Measurements from ENCODE around the gene TAF7.
"Not testable (repeated sequence)": the region's sequence is repeated elsewhere in the genome, so short reads cannot be mapped to it uniquely, and the experiment has no call there.

TAF7 gene, protein sequence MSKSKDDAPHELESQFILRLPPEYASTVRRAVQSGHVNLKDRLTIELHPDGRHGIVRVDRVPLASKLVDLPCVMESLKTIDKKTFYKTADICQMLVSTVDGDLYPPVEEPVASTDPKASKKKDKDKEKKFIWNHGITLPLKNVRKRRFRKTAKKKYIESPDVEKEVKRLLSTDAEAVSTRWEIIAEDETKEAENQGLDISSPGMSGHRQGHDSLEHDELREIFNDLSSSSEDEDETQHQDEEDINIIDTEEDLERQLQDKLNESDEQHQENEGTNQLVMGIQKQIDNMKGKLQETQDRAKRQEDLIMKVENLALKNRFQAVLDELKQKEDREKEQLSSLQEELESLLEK

DNA sequence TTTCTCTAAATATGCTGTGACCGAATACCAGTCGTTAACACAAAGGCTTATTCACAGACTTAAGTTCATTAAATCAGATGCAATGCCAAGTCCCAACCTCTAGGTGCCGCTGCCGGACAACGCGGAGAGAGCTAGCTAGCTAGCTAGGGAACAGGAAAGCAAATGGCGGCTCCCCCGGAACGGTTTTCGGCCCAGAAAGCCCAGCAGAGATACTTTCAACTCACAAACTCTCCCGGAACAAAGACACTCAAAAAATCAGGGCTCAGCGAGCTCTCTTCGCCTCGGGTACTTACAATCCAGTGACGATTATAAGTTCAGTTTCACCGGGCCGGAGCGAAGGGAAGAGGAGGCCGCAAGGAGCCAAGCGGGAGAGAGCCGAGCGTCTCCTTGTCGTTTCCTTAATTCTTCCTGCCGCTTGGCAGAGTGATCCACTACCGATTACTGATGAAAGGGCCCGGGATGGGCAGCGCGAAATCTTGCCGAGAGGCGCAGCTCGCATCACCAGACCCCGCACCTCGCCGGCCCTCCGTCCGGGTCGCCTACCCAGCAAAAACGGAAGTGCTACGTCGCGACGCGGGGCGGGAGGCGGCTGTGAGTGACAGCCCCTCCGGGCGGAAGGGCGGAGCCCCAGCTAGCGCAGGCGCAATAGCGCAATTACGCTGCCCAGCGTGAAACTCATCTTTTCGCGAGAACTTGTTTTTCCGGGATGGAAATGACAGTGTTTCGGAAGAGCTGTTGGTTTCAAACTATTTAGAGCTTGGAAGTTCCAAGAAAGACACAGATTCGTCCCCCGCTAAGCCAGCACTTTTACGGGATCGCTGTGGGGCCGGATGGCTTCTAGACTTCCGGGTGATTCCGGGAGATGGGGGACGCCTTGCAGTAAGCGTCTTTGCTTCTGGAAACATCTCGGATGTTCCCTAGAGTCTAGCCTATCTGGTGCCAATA is at the start of gene TAF7:
Gene TAF7, minus strand, starts transcription at position 560 of the 945 bp plus-strand sequence. CDS start 740 bp downstream, outside the sequence.
- peak; percentile 76 to 89 for DNase-seq

DNA sequence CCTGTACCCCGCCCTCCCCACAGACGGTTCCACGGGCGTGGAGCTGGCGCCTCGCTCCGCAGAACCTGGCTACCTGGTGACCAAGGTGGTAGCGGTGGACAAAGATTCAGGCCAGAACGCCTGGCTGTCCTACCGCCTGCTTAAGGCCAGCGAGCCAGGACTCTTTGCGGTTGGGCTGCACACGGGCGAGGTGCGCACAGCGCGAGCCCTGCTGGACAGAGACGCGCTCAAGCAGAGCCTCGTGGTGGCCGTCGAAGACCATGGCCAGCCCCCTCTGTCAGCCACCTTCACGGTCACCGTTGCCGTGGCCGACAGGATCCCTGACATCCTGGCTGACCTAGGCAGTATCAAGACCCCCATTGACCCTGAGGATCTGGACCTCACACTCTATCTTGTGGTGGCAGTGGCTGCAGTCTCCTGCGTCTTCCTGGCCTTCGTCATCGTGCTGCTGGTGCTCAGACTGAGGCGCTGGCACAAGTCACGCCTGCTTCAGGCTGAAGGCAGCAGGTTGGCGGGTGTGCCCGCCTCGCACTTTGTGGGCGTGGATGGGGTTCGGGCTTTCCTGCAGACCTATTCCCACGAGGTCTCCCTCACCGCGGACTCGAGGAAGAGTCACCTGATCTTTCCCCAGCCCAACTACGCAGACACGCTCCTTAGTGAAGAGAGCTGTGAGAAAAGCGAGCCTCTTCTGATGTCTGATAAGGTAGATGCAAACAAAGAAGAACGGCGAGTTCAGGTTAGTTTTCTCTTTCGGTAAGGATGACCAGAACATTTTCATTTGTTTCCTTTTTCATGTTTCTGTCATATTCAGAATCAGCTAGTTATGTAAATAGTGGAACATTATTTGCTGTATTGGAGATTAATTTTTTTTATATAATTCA is 45.7 kb upstream of the TAF7 start:
- no peak for DNase-seq

DNA sequence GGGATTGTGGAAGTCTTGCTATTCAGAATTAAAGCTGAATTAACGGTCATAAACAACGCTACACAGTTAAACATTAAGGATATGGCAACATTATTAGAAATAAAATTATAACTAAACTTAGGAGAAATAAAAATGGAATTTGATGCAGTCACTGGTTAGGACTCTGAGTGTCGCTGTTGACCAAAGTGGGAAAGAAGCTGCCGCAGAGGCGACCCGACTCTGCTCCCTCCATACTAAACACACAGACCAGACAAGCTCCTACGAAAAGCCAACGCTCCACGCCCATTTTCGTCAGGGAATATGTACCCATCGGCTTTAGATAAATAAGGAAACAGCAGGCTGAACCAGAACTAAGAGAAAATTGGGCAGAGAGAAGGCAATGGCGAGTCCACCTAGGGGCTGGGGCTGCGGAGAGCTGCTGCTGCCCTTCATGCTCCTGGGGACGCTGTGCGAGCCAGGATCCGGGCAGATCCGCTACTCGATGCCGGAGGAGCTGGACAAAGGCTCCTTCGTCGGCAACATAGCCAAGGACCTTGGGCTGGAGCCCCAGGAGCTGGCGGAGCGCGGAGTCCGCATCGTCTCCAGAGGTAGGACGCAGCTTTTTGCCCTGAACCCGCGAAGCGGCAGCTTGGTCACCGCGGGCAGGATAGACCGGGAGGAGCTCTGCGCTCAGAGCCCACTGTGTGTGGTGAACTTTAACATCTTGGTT is 43.5 kb upstream of the TAF7 start, which contains the start of gene PCDHGA5:
Gene PCDHGA5, plus strand, starts transcription at position 211 of the 709 bp plus-strand sequence. Its CDS starts 169 bp downstream, at position 380.
- no peak for DNase-seq

DNA sequence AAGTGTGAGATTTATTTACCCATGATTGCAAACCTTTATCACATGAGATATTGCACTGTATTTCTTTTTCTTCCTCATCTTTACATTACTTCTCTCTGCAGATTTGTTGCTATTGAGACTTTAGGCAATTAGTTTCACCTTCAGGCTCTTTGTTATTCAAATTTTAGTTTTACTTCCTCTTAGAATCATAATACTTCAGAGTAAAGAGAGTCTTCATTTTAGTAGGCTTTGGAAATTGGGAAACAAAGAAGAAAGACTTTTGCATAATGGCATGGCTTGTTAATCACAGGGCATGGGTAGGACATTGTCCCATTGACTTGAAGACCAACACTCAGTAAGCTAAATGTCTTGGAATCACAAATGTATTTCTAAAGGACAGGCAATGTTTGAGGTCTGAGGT is 42.1 kb upstream of the TAF7 start:
- no peak for DNase-seq

DNA sequence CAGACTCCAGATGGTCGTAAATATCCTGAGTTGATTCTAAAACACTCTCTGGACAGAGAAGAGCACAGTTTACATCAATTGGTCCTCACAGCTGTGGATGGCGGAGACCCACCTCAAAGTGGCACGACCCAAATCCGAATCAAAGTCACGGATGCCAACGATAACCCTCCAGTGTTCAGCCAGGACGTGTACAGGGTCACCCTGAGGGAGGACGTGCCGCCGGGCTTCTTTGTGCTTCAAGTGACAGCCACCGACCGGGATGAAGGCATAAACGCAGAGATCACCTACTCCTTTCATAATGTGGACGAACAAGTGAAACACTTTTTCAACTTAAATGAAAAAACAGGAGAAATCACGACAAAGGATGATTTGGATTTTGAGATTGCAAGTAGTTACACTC is 40.1 kb upstream of the TAF7 start:
- DNase-seq = no peak

DNA sequence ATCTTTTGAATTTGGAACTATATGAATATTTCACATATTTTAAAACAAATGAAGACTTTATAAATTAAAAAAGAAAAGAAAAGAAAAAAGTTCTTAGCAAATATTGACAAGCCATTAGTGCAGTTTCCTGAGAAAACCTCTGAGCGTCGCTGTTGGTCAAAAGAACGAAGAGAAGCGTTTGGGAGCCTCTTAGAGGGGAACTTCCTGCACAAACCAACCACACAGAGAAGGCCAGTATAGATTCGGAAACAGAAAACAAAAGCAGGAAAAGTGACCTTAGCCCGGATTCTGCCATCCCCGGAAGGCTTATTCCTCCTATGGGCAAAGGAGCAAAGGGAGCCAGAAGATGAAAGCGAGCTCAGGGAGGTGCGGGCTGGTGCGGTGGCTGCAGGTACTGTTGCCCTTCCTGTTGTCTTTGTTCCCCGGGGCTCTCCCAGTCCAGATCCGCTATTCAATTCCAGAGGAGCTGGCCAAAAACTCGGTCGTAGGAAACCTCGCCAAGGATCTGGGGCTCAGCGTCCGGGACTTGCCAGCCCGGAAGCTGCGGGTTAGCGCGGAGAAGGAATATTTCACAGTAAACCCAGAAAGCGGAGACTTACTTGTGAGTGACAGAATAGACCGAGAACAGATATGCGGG is 39.3 kb upstream of the TAF7 start, which contains the start of gene PCDHGB2:
Gene PCDHGB2, plus strand, starts transcription at position 205 of the 637 bp plus-strand sequence. Its CDS starts 142 bp downstream, at position 347.
- DNase-seq = peak; percentile 41 to 54

DNA sequence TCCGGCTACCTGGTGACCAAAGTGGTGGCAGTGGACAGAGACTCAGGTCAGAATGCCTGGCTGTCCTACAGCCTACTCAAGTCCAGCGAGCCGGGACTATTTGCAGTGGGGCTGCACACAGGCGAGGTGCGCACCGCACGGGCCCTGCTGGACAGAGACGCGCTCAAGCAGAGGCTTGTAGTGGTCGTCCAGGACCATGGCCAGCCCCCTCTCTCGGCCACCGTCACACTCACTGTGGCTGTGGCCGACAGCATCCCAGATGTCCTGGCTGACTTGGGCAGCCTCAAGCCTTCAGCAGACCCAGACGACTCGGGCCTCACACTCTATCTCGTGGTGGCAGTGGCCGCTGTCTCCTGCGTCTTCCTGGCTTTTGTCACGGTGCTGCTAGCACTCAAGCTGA is 36.4 kb upstream of the TAF7 start:
- no peak for DNase-seq

DNA sequence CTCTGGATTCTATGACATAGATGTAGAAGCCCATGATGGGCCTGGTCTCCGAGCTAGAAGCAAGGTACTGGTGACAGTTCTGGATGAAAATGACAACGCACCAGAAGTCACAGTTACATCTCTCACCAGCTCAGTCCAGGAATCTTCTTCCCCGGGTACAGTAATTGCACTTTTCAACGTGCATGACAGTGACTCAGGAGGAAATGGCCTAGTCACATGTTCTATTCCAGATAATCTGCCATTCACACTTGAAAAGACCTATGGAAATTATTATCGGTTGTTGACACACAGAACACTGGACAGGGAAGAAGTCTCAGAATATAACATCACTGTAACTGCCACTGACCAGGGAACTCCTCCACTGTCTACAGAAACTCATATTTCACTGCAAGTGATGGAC is 35.5 kb upstream of the TAF7 start:
- DNase-seq = no peak

DNA sequence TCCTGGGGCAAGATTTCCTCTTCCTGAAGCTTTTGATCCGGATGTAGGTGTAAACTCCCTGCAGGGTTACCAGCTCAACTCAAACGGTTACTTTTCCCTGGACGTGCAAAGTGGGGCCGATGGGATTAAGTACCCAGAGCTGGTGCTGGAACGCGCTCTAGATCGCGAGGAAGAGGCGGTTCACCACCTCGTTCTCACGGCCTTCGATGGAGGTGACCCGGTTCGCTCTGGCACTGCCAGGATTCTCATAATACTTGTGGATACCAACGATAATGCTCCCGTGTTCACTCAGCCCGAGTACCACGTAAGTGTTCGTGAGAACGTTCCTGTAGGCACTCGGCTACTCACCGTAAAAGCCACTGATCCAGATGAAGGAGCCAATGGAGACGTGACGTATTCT is 35.1 kb upstream of the TAF7 start:
- DNase-seq = no peak

DNA sequence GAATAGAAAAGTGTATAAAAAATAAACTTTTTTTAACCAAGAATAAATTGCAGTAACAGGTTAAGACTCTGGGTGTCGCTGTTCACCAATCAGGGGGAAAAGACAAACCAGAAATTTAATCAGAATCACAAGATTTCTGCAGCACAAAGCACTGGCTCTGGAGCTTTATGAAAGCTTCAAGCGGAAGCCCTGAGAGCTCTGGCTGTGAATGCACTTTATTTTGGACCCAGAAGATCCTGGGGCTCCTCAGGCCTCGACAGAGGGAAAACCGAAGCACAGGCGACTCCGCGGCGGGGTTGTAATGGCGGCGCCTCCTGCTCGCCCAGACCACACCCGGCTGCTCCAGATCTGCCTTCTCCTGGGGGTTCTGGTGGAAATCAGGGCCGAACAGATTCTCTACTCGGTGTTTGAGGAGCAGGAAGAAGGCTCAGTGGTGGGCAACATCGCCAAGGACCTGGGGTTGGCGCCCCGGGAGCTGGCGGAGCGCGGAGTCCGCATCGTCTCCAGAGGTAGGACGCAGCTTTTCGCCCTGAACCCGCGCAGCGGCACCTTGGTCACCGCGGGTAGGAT is 34.4 kb upstream of the TAF7 start, which contains the start of gene PCDHGA4:
Gene PCDHGA4, plus strand, starts transcription at position 122 of the 570 bp plus-strand sequence. Its CDS starts 87 bp downstream, at position 209.
- no peak for DNase-seq

DNA sequence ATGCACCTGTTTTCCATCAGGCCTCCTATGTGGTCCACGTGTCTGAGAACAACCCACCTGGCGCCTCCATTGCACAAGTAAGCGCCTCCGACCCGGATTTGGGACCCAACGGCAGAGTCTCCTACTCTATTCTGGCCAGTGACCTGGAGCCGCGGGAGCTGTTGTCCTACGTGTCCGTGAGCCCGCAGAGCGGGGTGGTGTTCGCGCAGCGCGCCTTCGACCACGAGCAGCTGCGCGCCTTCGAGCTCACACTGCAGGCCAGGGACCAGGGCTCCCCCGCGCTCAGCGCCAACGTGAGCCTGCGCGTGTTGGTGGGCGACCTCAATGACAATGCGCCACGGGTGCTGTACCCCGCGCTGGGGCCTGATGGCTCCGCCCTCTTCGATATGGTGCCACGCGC is 31.0 kb upstream of the TAF7 start:
- DNase-seq = no peak

DNA sequence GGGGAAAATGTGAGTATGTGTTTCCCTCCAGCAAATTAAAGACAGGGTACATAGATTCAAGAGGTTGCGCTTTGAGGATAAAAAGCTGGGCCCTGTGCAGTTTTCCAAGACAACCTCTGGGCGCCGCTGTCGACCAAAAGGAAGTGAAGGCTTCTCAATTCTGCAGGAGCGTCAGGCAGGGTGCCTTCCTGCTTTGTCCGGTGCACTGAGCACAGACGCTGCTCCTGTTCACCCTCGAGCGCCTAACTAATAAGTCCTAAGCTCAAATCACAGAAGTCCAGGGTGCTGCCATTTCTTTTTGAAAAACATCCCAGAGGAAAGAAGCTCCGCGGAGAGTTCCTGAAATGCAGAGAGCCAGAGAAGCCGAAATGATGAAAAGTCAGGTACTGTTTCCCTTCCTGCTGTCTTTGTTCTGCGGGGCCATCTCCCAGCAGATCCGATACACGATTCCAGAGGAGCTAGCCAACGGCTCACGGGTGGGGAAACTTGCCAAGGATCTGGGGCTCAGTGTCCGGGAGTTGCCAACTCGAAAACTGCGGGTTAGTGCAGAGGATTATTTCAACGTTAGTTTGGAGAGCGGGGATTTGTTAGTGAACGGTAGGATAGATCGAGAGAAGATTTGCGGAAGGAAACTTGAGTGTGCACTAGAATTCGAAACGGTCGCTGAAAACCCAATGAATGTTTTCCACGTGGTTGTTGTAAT is 29.5 kb upstream of the TAF7 start, which contains the start of gene PCDHGB1:
Gene PCDHGB1, plus strand, starts transcription at position 183 of the 703 bp plus-strand sequence. Its CDS starts 162 bp downstream, at position 345.
- peak; percentile 2 to 25 for DNase-seq

DNA sequence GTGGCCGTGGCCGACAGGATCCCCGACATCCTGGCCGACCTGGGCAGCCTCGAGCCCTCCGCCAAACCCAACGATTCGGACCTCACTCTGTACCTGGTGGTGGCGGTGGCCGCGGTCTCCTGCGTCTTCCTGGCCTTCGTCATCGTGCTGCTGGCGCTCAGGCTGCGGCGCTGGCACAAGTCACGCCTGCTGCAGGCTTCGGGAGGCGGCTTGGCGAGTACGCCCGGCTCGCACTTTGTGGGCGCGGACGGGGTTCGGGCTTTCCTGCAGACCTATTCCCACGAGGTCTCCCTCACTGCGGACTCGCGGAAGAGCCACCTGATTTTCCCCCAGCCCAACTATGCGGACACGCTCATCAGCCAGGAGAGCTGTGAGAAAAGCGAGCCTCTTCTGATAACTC is 25.4 kb upstream of the TAF7 start:
- DNase-seq = not testable (repeated sequence)

DNA sequence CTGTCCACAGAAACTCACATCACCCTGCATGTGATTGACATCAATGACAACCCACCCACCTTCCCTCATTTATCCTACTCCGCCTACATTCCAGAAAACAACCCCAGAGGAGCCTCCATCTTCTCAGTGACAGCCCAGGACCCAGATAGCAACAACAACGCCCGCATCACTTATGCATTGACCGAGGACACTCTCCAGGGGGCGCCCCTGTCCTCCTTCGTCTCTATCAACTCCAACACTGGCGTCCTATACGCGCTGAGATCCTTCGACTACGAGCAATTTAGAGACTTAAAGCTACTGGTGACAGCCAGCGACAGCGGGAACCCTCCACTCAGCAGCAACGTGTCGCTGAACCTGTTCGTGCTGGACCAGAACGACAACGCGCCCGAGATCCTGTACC is 24.7 kb upstream of the TAF7 start:
- DNase-seq = no peak

DNA sequence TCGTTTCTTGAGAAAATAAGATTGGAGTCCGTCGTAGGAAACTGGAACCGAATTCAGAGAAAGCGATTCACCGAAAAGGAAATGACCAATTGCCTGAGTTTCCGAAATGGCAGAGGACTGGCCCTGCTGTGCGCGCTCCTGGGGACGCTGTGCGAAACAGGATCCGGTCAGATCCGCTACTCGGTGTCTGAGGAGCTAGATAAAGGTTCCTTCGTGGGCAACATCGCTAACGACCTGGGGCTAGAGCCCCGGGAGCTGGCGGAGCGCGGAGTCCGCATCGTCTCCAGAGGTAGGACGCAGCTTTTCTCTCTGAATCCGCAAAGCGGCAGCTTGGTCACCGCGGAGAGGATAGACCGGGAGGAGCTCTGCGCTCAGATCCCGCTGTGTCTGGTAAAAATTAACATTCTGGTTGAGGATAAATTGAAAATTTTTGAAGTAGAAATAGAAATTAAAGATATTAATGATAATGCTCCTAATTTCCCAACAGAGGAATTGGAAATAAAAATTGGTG is 23.4 kb upstream of the TAF7 start:
- DNase-seq = no peak

DNA sequence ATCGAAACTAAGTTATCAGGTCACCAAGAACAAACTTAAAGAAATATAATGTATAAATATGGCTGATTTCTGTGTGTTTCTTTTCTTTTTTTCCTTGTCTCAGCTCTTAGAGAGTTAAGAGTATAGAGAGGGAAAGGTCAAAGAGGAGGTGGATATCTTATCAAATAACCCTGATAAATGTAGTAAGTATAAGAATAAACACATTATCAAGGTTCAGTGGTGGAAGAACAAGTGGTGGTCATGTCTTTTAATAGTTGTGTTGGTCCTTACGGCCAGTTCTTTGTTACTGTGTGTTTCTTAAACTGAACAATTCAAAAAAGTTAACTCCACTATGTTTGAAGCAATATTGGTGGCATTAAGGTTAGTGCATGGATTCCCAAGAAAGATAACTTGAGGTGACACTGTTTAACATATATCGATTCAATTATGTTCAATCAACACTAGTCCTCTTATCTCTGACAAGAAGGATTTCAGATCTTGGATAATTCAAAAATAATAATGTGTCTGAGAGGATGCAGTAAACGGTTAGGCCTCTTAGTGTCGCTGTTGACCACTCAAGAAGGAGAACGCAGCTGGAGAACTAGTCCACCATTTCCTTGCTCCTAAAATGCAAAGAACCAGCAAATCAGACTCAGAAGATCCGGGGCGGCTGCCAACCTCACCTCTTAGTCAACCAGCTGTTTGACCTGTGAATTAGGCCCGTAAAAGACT is 22.8 kb upstream of the TAF7 start, which contains the start of gene PCDHGA3:
Gene PCDHGA3, plus strand, starts transcription at position 588 of the 711 bp plus-strand sequence. CDS start 205 bp downstream, outside the sequence.
- DNase-seq = peak in 1 of 2 experiments; percentile 0

DNA sequence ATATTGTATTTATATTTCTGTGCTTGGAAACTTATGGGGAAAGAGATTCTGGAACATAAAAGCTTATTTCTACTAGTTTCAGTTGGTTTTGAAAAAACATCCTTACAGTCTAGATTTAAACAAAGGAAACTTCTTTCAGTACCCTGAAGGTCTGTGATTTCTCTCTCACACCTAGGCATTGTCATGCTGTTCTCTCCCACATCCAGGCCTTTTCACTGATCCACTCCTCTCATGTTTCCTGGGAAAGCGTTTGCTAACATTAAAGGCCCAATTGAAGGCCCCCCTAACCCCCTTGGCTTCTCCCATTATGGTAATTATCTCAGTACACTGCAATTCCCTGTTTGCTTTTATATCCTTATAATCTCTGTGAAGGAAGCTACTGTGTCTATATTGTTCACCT is 22.2 kb upstream of the TAF7 start:
- DNase-seq = no peak

DNA sequence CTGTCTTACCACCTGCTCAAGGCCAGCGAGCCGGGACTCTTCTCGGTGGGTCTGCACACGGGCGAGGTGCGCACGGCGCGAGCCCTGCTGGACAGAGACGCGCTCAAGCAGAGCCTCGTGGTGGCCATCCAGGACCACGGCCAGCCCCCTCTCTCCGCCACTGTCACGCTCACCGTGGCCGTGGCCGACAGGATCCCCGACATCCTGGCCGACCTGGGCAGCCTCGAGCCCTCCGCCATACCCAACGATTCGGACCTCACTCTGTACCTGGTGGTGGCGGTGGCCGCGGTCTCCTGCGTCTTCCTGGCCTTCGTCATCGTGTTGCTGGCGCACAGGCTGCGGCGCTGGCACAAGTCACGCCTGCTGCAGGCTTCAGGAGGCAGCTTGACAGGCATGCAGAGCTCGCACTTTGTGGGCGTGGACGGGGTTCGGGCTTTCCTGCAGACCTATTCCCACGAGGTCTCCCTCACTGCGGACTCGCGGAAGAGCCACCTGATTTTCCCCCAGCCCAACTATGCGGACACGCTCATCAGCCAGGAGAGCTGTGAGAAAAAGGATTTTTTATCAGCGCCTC is 20.3 kb upstream of the TAF7 start:
- DNase-seq = not testable (repeated sequence)

Data from NCI-H524 (cell line).